Ishikawa (cell line): ENCODE results near the gene GMPR.

Experiments used
- CEBPB ChIP-seq: IDR thresholded peaks from 2 replicates; pipeline ENCODE4 v1.6.1; 2012
- CREB1 ChIP-seq: IDR thresholded peaks from 2 replicates; pipeline ENCODE4 v1.6.1; 2012; ENCODE audit warnings: low read depth
- EGR1 ChIP-seq: IDR thresholded peaks from 2 replicates; pipeline ENCODE4 v1.6.1; 2012
- EP300 ChIP-seq: IDR thresholded peaks from 2 replicates; pipeline ENCODE4 v1.6.1; 2012; ENCODE audit warnings: borderline replicate concordance
- FOXM1 ChIP-seq: IDR thresholded peaks from 2 replicates; pipeline ENCODE4 v1.6.1; 2012; ENCODE audit warnings: low read depth, borderline replicate concordance
- NFIC ChIP-seq: IDR thresholded peaks from 2 replicates; pipeline ENCODE4 v1.6.1; 2012
- RAD21 ChIP-seq: IDR thresholded peaks from 2 replicates; pipeline ENCODE4 v1.6.1; 2012; ENCODE audit warnings: low read depth
- TAF1 ChIP-seq: IDR thresholded peaks from 2 replicates; pipeline ENCODE4 v1.6.1; 2012; ENCODE audit warnings: low read depth, mild to moderate bottlenecking
- TCF12 ChIP-seq: IDR thresholded peaks from 2 replicates; pipeline ENCODE4 v1.6.1; 2012; ENCODE audit warnings: low read depth
- TEAD4 ChIP-seq: IDR thresholded peaks from 2 replicates; pipeline ENCODE4 v1.6.1; 2012
- YY1 ChIP-seq: IDR thresholded peaks from 2 replicates; pipeline ENCODE4 v1.6.1; 2012; ENCODE audit warnings: low read depth
- ZBTB7A ChIP-seq: IDR thresholded peaks from 2 replicates; pipeline ENCODE4 v1.6.1; 2012; ENCODE audit warnings: low read depth
- TF ChIP-seq, protein P1 (sequence below): IDR thresholded peaks from 2 replicates; pipeline ENCODE4 v1.6.1; 2012
- TF ChIP-seq, protein P2 (sequence below): IDR thresholded peaks from 2 replicates; pipeline ENCODE4 v1.6.1; 2012
- TF ChIP-seq, protein P3 (sequence below): IDR thresholded peaks from 2 replicates; pipeline ENCODE4 v1.6.1; 2012; ENCODE audit warnings: low read depth, mild to moderate bottlenecking

Gene GMPR

DNA sequence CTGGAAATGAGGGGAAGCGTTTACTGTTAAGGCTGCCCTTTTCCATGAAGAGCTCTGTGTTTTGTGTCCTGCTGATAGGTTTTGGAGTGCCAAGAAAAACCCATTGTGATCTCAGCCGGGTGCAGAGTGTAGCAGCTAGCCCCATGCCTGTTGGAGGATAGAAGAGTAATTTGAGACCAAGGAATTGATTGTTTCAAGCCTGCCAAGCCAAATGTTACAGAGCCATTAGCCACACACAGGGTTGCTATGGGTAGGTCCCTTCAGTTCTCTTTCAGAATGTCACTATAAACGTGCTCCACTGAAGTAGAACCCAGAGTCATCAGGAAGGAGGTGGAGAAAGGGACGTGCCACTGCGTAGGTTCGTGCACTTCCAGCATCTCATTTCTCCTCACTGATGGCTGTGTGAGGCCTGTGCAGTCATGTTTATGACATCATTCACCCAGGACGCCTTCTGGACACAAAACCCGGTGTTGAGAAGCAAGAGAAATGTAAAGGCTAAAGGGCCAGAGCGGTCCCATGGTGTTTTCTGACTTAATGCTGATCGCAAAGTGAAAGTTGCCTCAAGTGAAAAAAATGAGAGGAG, 6.6 kb downstream of the GMPR start:
- TF ChIP-seq YY1 (no peak), NFIC (peak; percentile 45)

DNA sequence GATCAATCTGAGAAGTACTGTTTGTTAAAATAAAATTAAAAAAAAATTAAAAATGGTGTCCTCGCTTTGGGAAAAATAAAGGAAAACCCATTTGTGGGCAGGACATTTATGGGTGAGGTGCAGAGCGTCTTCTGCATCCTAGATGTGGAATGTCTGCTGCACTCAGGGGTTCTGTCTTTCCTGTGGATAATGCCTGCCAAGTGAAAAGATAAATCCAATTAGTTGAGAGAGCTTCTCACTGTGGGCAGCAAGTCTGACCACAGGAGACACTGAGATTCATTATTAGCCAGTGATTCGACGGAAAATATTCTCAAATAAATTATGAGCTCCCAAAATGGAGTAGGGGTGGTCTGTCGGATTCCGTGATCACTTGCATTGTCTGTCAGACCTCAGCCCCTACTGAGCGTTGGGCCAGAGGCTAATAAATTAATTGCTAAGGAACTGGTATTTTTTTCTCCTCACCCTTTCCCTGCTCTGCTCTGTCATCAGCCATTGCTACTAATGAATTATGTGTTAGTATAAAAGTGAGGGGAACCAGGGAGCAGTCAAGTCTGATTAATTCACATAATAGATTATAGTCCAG, 10.0 kb downstream of the GMPR start:
- no peak for TF ChIP-seq YY1
- no peak for TF ChIP-seq FOXM1
- TF ChIP-seq, protein P1, sequence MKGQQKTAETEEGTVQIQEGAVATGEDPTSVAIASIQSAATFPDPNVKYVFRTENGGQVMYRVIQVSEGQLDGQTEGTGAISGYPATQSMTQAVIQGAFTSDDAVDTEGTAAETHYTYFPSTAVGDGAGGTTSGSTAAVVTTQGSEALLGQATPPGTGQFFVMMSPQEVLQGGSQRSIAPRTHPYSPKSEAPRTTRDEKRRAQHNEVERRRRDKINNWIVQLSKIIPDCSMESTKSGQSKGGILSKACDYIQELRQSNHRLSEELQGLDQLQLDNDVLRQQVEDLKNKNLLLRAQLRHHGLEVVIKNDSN = no peak
- no peak for TF ChIP-seq NFIC

DNA sequence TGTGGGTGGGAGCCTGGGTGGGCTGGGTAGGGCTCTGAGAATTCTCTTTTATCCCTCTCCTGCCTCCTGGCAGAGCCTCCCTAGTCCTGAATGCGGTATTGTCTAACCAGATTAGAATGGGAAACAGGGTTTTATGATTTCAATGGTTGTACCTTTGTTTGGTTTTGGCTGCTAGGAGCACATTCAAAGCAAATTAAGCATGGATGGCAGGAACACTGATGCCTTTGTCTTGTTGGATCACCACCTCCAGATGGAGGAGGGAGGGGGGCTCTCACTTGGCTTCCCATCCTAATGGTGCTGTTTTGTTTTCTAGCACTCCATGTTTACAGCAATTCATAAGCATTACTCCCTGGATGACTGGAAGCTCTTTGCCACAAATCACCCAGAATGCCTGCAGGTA, 11.6 kb downstream of the GMPR start:
- TF ChIP-seq EGR1 (no peak), RAD21 (no peak), CEBPB (no peak), EP300 (no peak), TAF1 (no peak), YY1 (no peak), TCF12 (no peak)
- TF ChIP-seq, protein P1 = no peak
- TF ChIP-seq, protein P2, sequence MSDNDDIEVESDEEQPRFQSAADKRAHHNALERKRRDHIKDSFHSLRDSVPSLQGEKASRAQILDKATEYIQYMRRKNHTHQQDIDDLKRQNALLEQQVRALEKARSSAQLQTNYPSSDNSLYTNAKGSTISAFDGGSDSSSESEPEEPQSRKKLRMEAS = no peak
- TF ChIP-seq, protein P3, sequence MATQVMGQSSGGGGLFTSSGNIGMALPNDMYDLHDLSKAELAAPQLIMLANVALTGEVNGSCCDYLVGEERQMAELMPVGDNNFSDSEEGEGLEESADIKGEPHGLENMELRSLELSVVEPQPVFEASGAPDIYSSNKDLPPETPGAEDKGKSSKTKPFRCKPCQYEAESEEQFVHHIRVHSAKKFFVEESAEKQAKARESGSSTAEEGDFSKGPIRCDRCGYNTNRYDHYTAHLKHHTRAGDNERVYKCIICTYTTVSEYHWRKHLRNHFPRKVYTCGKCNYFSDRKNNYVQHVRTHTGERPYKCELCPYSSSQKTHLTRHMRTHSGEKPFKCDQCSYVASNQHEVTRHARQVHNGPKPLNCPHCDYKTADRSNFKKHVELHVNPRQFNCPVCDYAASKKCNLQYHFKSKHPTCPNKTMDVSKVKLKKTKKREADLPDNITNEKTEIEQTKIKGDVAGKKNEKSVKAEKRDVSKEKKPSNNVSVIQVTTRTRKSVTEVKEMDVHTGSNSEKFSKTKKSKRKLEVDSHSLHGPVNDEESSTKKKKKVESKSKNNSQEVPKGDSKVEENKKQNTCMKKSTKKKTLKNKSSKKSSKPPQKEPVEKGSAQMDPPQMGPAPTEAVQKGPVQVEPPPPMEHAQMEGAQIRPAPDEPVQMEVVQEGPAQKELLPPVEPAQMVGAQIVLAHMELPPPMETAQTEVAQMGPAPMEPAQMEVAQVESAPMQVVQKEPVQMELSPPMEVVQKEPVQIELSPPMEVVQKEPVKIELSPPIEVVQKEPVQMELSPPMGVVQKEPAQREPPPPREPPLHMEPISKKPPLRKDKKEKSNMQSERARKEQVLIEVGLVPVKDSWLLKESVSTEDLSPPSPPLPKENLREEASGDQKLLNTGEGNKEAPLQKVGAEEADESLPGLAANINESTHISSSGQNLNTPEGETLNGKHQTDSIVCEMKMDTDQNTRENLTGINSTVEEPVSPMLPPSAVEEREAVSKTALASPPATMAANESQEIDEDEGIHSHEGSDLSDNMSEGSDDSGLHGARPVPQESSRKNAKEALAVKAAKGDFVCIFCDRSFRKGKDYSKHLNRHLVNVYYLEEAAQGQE = no peak

DNA sequence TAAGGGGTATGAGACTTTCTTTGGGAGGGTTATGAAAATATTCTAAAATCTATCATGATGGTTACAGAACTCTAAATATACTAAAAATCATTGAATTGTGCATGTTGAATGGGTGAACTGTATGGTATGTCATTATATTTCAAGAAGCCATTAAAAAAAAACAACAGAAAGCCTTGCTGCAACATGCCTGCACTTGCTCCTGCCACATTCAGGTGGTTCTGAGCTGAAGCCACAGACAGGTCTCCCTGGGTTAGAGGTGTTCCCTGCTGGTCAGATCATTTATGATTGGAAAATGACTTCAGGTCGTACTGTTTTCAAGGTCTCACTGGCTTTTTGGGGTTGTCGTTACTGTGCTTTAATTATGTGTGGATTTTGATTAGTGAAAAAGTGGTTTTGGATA, 13.3 kb downstream of the GMPR start:
- TF ChIP-seq TEAD4 (no peak), NFIC (no peak), ZBTB7A (no peak), TAF1 (no peak), YY1 (no peak), FOXM1 (no peak), RAD21 (no peak), CEBPB (no peak), CREB1 (no peak), EP300 (no peak), EGR1 (no peak), TCF12 (no peak)
- TF ChIP-seq, protein P3 = no peak
- TF ChIP-seq, protein P2 = no peak
- TF ChIP-seq, protein P1 = no peak

DNA sequence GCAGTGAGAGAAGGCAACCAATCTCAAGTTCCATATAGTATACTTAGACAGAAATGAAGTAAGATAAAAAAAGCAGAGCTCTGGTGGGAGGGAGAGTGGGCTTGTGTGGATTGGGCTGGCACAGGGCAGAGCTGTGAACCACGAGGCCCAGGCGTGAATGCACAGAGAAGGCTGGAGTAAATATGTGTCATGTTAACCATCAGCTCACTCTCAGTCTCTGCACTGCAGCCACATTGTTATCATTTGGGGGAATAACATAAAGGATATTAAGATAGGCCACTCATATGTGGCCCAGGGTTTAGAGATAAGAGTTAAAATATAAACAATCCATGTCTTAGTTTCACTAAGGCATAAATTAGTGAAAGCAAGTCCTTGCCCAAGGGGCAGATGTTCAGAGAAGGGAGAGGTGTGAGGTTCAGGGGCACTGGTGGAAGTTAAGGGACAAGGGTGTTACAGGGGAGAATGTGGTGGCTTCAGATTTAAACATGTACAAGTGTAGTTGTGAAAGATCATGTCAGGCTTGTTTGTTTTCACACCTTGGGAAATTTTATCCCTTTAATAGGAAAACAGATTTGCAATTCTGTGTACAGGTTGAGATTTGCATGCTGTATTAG, 14.4 kb downstream of the GMPR start:
- TF ChIP-seq NFIC = no peak
- TF ChIP-seq TEAD4 = no peak
- TF ChIP-seq, protein P3 = no peak
- no peak for TF ChIP-seq TAF1
- TF ChIP-seq, protein P2 = no peak
- TF ChIP-seq YY1 = no peak
- TF ChIP-seq CREB1 = no peak
- no peak for TF ChIP-seq RAD21
- TF ChIP-seq ZBTB7A = no peak
- TF ChIP-seq FOXM1 = no peak
- TF ChIP-seq, protein P1 = no peak
- no peak for TF ChIP-seq EP300
- TF ChIP-seq CEBPB = no peak
- no peak for TF ChIP-seq EGR1
- TF ChIP-seq TCF12 = no peak
